HepG2 (cell line): ENCODE results near the gene SLC16A14.

Experiments used
- CHD4 ChIP-seq: fragments of 200-600 bp; sonication (generic); IDR thresholded peaks from 2 replicates; pipeline ENCODE4 v1.7.0; 2017; ENCODE audit warnings: mild to moderate bottlenecking, low read length, borderline replicate concordance
- CTCF ChIP-seq: sonication (generic); formaldehyde crosslinking; IDR thresholded peaks from 2 replicates; pipeline ENCODE4 v1.5.0; 2020; ENCODE audit warnings: mild to moderate bottlenecking, missing genetic modification reagents, moderate library complexity
- HNRNPUL1 ChIP-seq: fragments of 200-400 bp; formaldehyde crosslinking; IDR thresholded peaks from 2 replicates; pipeline ENCODE4 v1.6.1; 2017; ENCODE audit warnings: low read depth, mild to moderate bottlenecking, low read length, moderate library complexity
- ZIK1 ChIP-seq: sonication (generic); formaldehyde crosslinking; IDR thresholded peaks from 2 replicates; pipeline ENCODE4 v1.5.0; 2020; ENCODE audit warnings: mild to moderate bottlenecking, low read depth, missing genetic modification reagents, borderline replicate concordance

- TF ChIP-seq ZIK1 (CRISPR knock-in tag), result no peak
- TF ChIP-seq CTCF, result no peak
- no peak for TF ChIP-seq CHD4
- no peak for TF ChIP-seq HNRNPUL1
Observed at GRCh38 chr2:230048010-230048671, 20.6 kb downstream of the SLC16A14 start.
